Colon (tissue), 2 donors: Measurements from ENCODE around the gene FAM229A.
A peak's percentile ranks its signal among the peaks of the same experiment; 100 is the strongest.
"Not testable (repeated sequence)": the region's sequence is repeated elsewhere in the genome, so short reads cannot be mapped to it uniquely, and the experiment has no call there.

Source experiments
- FAIRE-seq: peaks from 2 replicates; lab custom pipeline; 2012; peaks lifted over from hg19 to GRCh38; lab: Jason Lieb, UNC
- donor health status: control.
- donor health status: control.

The FAM229A gene

GRCh38 chr1:32362474-32363313, at the start of gene FAM229A, which contains the start of gene TSSK3:
Gene FAM229A (minus strand): TSS chr1:32362485. CDS start chr1:32362091, 394 bp downstream.
Gene TSSK3 (plus strand): TSS chr1:32362539. CDS start chr1:32362702, 163 bp downstream.
- FAIRE-seq, result no peak

GRCh38 chr1:32411261-32411660, 49.0 kb upstream of the FAM229A start:
- FAIRE-seq, result no peak

GRCh38 chr1:32406629-32407111, 44.4 kb upstream of the FAM229A start:
- FAIRE-seq, result no peak

- no peak for FAIRE-seq
These were observed 43.6 kb upstream of the FAM229A start for GRCh38 chr1:32405672-32406467.

GRCh38 chr1:32404946-32405345, 42.7 kb upstream of the FAM229A start:
- no peak for FAIRE-seq

- FAIRE-seq, result no peak
These were observed 38.8 kb upstream of the FAM229A start for GRCh38 chr1:32400876-32401631.

GRCh38 chr1:32399843-32400242, 37.6 kb upstream of the FAM229A start:
- FAIRE-seq, result no peak

GRCh38 chr1:32398401-32398800, 36.1 kb upstream of the FAM229A start:
- no peak for FAIRE-seq

GRCh38 chr1:32396524-32396923, 34.2 kb upstream of the FAM229A start:
- not testable (repeated sequence) for FAIRE-seq

- no peak for FAIRE-seq
These were observed 32.7 kb upstream of the FAM229A start for GRCh38 chr1:32394890-32395432.

GRCh38 chr1:32394141-32394889, 32.0 kb upstream of the FAM229A start, which contains the start of gene BSDC1:
Gene BSDC1 (minus strand): TSS chr1:32394441. CDS start chr1:32394414, 27 bp downstream.
- peak; percentile 84 for FAIRE-seq

GRCh38 chr1:32393832-32394140, 31.5 kb upstream of the FAM229A start:
- no peak for FAIRE-seq

- FAIRE-seq, result no peak
These were observed 30.9 kb upstream of the FAM229A start for GRCh38 chr1:32393136-32393535.

GRCh38 chr1:32392325-32392724, 30.0 kb upstream of the FAM229A start:
- no peak for FAIRE-seq

GRCh38 chr1:32390904-32391870, 28.9 kb upstream of the FAM229A start:
- FAIRE-seq, result no peak

GRCh38 chr1:32388641-32389040, 26.4 kb upstream of the FAM229A start:
- no peak for FAIRE-seq

- no peak for FAIRE-seq
These were observed 24.5 kb upstream of the FAM229A start for GRCh38 chr1:32386676-32387392.

GRCh38 chr1:32380057-32380456, 17.8 kb upstream of the FAM229A start:
- FAIRE-seq, result no peak

GRCh38 chr1:32377541-32378220, 15.4 kb upstream of the FAM229A start:
- no peak for FAIRE-seq
